CD4-positive, CD25-positive, alpha-beta regulatory T cell (primary cell): ENCODE measurements around the gene EIF1B. TPM values are rescaled to one million over a fixed set of nuclear protein-coding genes. Genes with fewer than 3 reads are reported as not detected.

Experiments used
- ATAC-seq, 2 donors: fragments of 150-1000 bp; cut with Tn5 transposase; one replicate each; pipeline ENCODE4 v1.10.0; 2021; ENCODE audit warnings: low read depth in 2 of 2, moderate number of reproducible peaks in 2 of 2, moderate library complexity in 1 of 2
- DNase-seq, 3 donors: peaks; one replicate each; pipeline versions ENCODE4 v3.0.0 to v3.0.0-alpha.2; 2012 to 2022; ENCODE audit warnings: mixed read lengths in 1 of 3
- H3K27ac ChIP-seq: one replicate; pipeline ENCODE4 v1.7.0; 2013; ENCODE audit warnings: mild to moderate bottlenecking, low read length; ENCODE audit not compliant: insufficient read depth, poor library complexity, severe bottlenecking
- H3K27me3 ChIP-seq: one replicate; pipeline ENCODE4 v1.7.0; 2013; ENCODE audit warnings: low read length; ENCODE audit not compliant: control insufficient read depth, insufficient read depth
- H3K36me3 ChIP-seq: one replicate; pipeline ENCODE4 v1.7.0; 2013; ENCODE audit warnings: mild to moderate bottlenecking, low read length, moderate library complexity; ENCODE audit not compliant: control insufficient read depth, insufficient read depth
- H3K4me1 ChIP-seq: 2 replicates; pipeline ENCODE4 v1.7.0; 2013; ENCODE audit warnings: mild to moderate bottlenecking, low read length; ENCODE audit not compliant: insufficient read depth, control insufficient read depth, poor library complexity, severe bottlenecking
- H3K4me3 ChIP-seq: one replicate; pipeline ENCODE4 v1.7.0; 2013; ENCODE audit warnings: low read depth, mild to moderate bottlenecking, low read length, moderate library complexity
- H3K9me3 ChIP-seq, 2 experiments: 1 replicate in 1 of 2; 2 replicates in 1 of 2; pipeline ENCODE4 v1.7.0; 2013; ENCODE audit warnings: low read length in 2 of 2, mild to moderate bottlenecking in 1 of 2, moderate library complexity in 1 of 2; ENCODE audit not compliant: control insufficient read depth in 2 of 2
- H3K27ac Mint-ChIP-seq, 3 donors: one replicate each; pipeline ENCODE4 v1.8.0; 2020 to 2022; ENCODE audit warnings: mild to moderate bottlenecking in 3 of 3, mixed read lengths in 3 of 3, moderate library complexity in 2 of 3
- H3K27me3 Mint-ChIP-seq: one replicate; pipeline ENCODE4 v1.8.0; 2022; ENCODE audit warnings: mild to moderate bottlenecking, mixed read lengths
- H3K36me3 Mint-ChIP-seq: one replicate; pipeline ENCODE4 v1.8.0; 2020; ENCODE audit warnings: mixed read lengths
- H3K4me1 Mint-ChIP-seq, 4 donors: one replicate each; pipeline ENCODE4 v1.8.0; 2020 to 2022; ENCODE audit warnings: mixed read lengths in 4 of 4, mild to moderate bottlenecking in 1 of 4
- H3K4me3 Mint-ChIP-seq, 4 donors: one replicate each; pipeline ENCODE4 v1.8.0; 2020 to 2022; ENCODE audit warnings: mild to moderate bottlenecking in 4 of 4, mixed read lengths in 4 of 4, moderate library complexity in 3 of 4
- H3K9me3 Mint-ChIP-seq, 7 donors: one replicate each; pipeline ENCODE4 v1.8.0; 2020 to 2022; ENCODE audit warnings: mixed read lengths in 7 of 7, mild to moderate bottlenecking in 3 of 7, moderate library complexity in 2 of 7
- polyA plus RNA-seq, 4 donors: library from polyadenylated mRNA; unstranded; fragments of 300-500 nt; fragmentation: Illumina TruSeq; gene quantifications; one replicate each; pipeline ENCODE4 v1.2.3, GENCODE V29; 2021
- total RNA-seq: library from RNA; stranded (reverse); gene quantifications from one replicate; pipeline ENCODE4 v1.2.3, GENCODE V29; 2022

EIF1B gene
- total and polyA plus RNA-seq, 5 donors from 2014 or later: 42.3 to 76.4 (median 69.7) TPM

- Histone ChIP-seq H3K4me1 (no peaks in the 10 kb centered on the region), H3K27me3 (peaks cover 8% of the 10 kb centered on the region), H3K9me3 (peaks cover 0 to 6% of the 10 kb centered on the region in 2 experiments), H3K4me3 (no peak overlapping the region), H3K36me3 (no peaks in the 10 kb centered on the region), H3K27ac (no peak overlapping the region)
- Mint-ChIP-seq H3K9me3 (peaks cover 0 to 5% (median 3%) of the 10 kb centered on the region in 7 donors), H3K27me3 (peaks cover 10% of the 10 kb centered on the region), H3K27ac (no peak overlapping the region), H3K4me3 (no peak overlapping the region), H3K4me1 (no peaks in the 10 kb centered on the region), H3K36me3 (no peaks in the 10 kb centered on the region)
- no peak for ATAC-seq
- no peak for DNase-seq
These were observed 48.9 kb downstream of the EIF1B start for GRCh38 chr3:40358454-40358853.

Other genes with a start within 250 kb of the EIF1B start
- not detected for gene ENTPD3, start 77.5 kb downstream of the EIF1B start, total RNA-seq
- gene ENTPD3, start 77.5 kb downstream of the EIF1B start, polyA plus RNA-seq: not detected
- gene RPL14, start 147.6 kb downstream of the EIF1B start, total RNA-seq: 2,234 TPM
- 1,000 to 10,000 TPM in 3 of 4 donors, 100 to 1,000 TPM in 1; 926 to 1,854 (median 1,324) TPM for gene RPL14, start 147.6 kb downstream of the EIF1B start, polyA plus RNA-seq
- gene ZNF619, start 167.4 kb downstream of the EIF1B start, total RNA-seq: 5.3 TPM
- 1 to 10 TPM; 2.1 to 4.0 (median 3.2) TPM for gene ZNF619, start 167.4 kb downstream of the EIF1B start, polyA plus RNA-seq
- 2.4 TPM for gene ZNF620, start 196.3 kb downstream of the EIF1B start, total RNA-seq
- gene ZNF620, start 196.3 kb downstream of the EIF1B start, polyA plus RNA-seq: 1 to 10 TPM; 2.6 to 4.5 (median 3.4) TPM
- gene ZNF621, start 215.3 kb downstream of the EIF1B start, total RNA-seq: 19.2 TPM
- gene ZNF621, start 215.3 kb downstream of the EIF1B start, polyA plus RNA-seq: 1 to 10 TPM; 2.0 to 3.9 (median 3.6) TPM